Renal cortex interstitium (tissue), 11 donors: ENCODE results near the gene YKT6. TPM values are rescaled to one million over a fixed set of nuclear protein-coding genes. Genes with fewer than 3 reads are reported as not detected.

ENCODE experiments used
- DNase-seq, 11 donors: peaks; one replicate each; pipeline ENCODE4 v3.0.0-alpha.2; 2013; ENCODE audit warnings: low read depth in 9 of 11, low spot score in 4 of 11; ENCODE audit errors: extremely low read depth in 1 of 11
- polyA plus RNA-seq, 3 donors: library from polyadenylated mRNA; unstranded; fragments of 120-200 nt; gene quantifications; one replicate each; pipeline ENCODE4 v1.2.1, GENCODE V29; 2013; ENCODE audit not compliant: insufficient read length in 3 of 3

YKT6 gene
- polyA plus RNA-seq, 3 donors = 75.8 to 78.0 (median 77.3) TPM

GRCh38 chr7:44263326-44264082 lies 62.7 kb downstream of the YKT6 start:
- no peak for DNase-seq

Other genes with a start within 250 kb of the YKT6 start
- 1 to 10 TPM in 1 of 3 donors, under 1 TPM in 2; 0.40 to 1.7 (median 0.80) TPM for gene SPDYE1, start 203.1 kb upstream of the YKT6 start, polyA plus RNA-seq
- 10 to 100 TPM; 58.4 to 77.5 (median 75.2) TPM for gene DBNL, start 156.3 kb upstream of the YKT6 start, polyA plus RNA-seq
- gene PGAM2, start 135.4 kb upstream of the YKT6 start, polyA plus RNA-seq = 1 to 10 TPM in 2 of 3 donors, under 1 TPM in 1; 0.86 to 1.8 (median 1.7) TPM
- gene POLM, start 118.4 kb upstream of the YKT6 start, polyA plus RNA-seq = 10 to 100 TPM; 19.7 to 36.0 (median 21.2) TPM
- 10 to 100 TPM; 64.9 to 81.7 (median 79.6) TPM for gene AEBP1, start 96.6 kb upstream of the YKT6 start, polyA plus RNA-seq
- gene POLD2, start 77.4 kb upstream of the YKT6 start, polyA plus RNA-seq = 100 to 1,000 TPM; 107 to 137 (median 110) TPM
- gene MYL7, start 59.6 kb upstream of the YKT6 start, polyA plus RNA-seq = under 1 TPM; 0.59 to 0.77 (median 0.62) TPM
- gene GCK, start 11.5 kb upstream of the YKT6 start, polyA plus RNA-seq = 1 to 10 TPM; 3.0 to 4.0 (median 3.7) TPM
- gene CAMK2B, start 124.6 kb downstream of the YKT6 start, polyA plus RNA-seq = 1 to 10 TPM; 1.7 to 3.7 (median 3.4) TPM